Esophagus mucosa (tissue), 1 donor: ENCODE measurements around the gene TDRD5. TPM values are rescaled to one million over a fixed set of nuclear protein-coding genes. Genes with fewer than 3 reads are reported as not detected.

Source experiments
- total RNA-seq: library from RNA; stranded (reverse); gene quantifications from one replicate; pipeline ENCODE4 v1.2.4, GENCODE V29; 2023
- donor health status: DM: yes; HTN: yes; CAD: no.

The TDRD5 gene
- total RNA-seq, 1 donor from 2014 or later: not detected

Other genes with a start within 250 kb of the TDRD5 start
- gene AXDND1, start 225.9 kb upstream of the TDRD5 start, total RNA-seq: not detected
- gene NPHS2, start 15.9 kb upstream of the TDRD5 start, total RNA-seq: not detected
- not detected for gene FAM163A, start 151.5 kb downstream of the TDRD5 start, total RNA-seq